MG63 (cell line): Measurements from ENCODE around the gene PPAT. TPM values are rescaled to one million over a fixed set of nuclear protein-coding genes. Genes with fewer than 3 reads are reported as not detected.

Experiments used
- DNase-seq: peaks from one replicate; pipeline ENCODE4 v3.0.0-alpha.2; 2020
- H3K27me3 ChIP-seq: fragments of 250-450 bp; sonication (Bioruptor Pico); 2 replicates; pipeline ENCODE4 v1.5.1; 2020; ENCODE audit warnings: mild to moderate bottlenecking, moderate library complexity
- H3K36me3 ChIP-seq: fragments of 250-450 bp; sonication (Bioruptor Pico); 2 replicates; pipeline ENCODE4 v1.5.1; 2020; ENCODE audit warnings: mild to moderate bottlenecking, moderate library complexity
- H3K4me3 ChIP-seq: fragments of 250-450 bp; sonication (Bioruptor Pico); 2 replicates; pipeline ENCODE4 v1.5.1; 2020; ENCODE audit warnings: mild to moderate bottlenecking, moderate library complexity
- H3K9me3 ChIP-seq: fragments of 250-450 bp; sonication (Bioruptor Pico); 2 replicates; pipeline ENCODE4 v1.5.1; 2020; ENCODE audit warnings: mild to moderate bottlenecking, moderate library complexity
- total RNA-seq: library from RNA; depleted of rRNA; stranded (reverse); fragments of >200 nt; shearing (Covaris generic); gene quantifications from 2 replicates; pipeline ENCODE4 v1.2.3, GENCODE V29; 2014; ENCODE audit warnings: low replicate concordance

PPAT gene
- total RNA-seq, 1 experiment from 2014 or later = 26.5 TPM

- Histone ChIP-seq H3K9me3 (no peaks in the 10 kb centered on the region), H3K4me3 (no peak overlapping the region), H3K36me3 (peaks cover 74% of the 10 kb centered on the region), H3K27me3 (no peaks in the 10 kb centered on the region)
- no peak for DNase-seq
Measured at GRCh38 chr4:56448301-56448700, 12.9 kb upstream of the PPAT start.

GRCh38 chr4:56445699-56446098, 10.3 kb upstream of the PPAT start:
- no peak for DNase-seq
- H3K4me3 ChIP-seq = no peak overlapping the region
- H3K36me3 ChIP-seq = peaks cover 80% of the 10 kb centered on the region
- H3K27me3 ChIP-seq = no peaks in the 10 kb centered on the region
- no peaks in the 10 kb centered on the region for H3K9me3 ChIP-seq

- Histone ChIP-seq H3K4me3 (no peak overlapping the region), H3K9me3 (no peaks in the 10 kb centered on the region), H3K27me3 (no peaks in the 10 kb centered on the region), H3K36me3 (peaks cover 78% of the 10 kb centered on the region)
- no peak for DNase-seq
Measured at GRCh38 chr4:56444719-56445118, 9.3 kb upstream of the PPAT start.

- peaks cover 55% of the 10 kb centered on the region for H3K36me3 ChIP-seq
- DNase-seq = no peak
- H3K4me3 ChIP-seq = no peak overlapping the region
- no peaks in the 10 kb centered on the region for H3K27me3 ChIP-seq
- no peaks in the 10 kb centered on the region for H3K9me3 ChIP-seq
Measured at GRCh38 chr4:56440983-56441382, 5.6 kb upstream of the PPAT start.

- no peaks in the 10 kb centered on the region for H3K9me3 ChIP-seq
- peaks cover 40% of the 10 kb centered on the region for H3K36me3 ChIP-seq
- H3K27me3 ChIP-seq = no peaks in the 10 kb centered on the region
- no peak overlapping the region for H3K4me3 ChIP-seq
- no peak for DNase-seq
Measured at GRCh38 chr4:56438766-56439165, 3.4 kb upstream of the PPAT start.

- no peaks in the 10 kb centered on the region for H3K27me3 ChIP-seq
- peaks cover 5% of the 10 kb centered on the region; the same call in 1 of the 2 replicates for H3K36me3 ChIP-seq
- DNase-seq = peak; percentile 71
Measured at GRCh38 chr4:56434599-56435139, 746 bp downstream of the PPAT start.

GRCh38 chr4:56433280-56433679, 2.1 kb downstream of the PPAT start:
- H3K4me3 ChIP-seq = peak overlapping the region; percentile 90
- no peak for DNase-seq
- H3K36me3 ChIP-seq = peaks cover 2% of the 10 kb centered on the region; the same call in 1 of the 2 replicates
- no peaks in the 10 kb centered on the region for H3K9me3 ChIP-seq
- no peaks in the 10 kb centered on the region for H3K27me3 ChIP-seq

More at GRCh38 chr4:56434599-56435139, 746 bp downstream of the PPAT start:
- H3K4me3 ChIP-seq = peak overlapping the region; percentile 90
- no peaks in the 10 kb centered on the region for H3K9me3 ChIP-seq

GRCh38 chr4:56430203-56430602, 5.2 kb downstream of the PPAT start:
- H3K27me3 ChIP-seq = no peaks in the 10 kb centered on the region
- DNase-seq = no peak
- H3K9me3 ChIP-seq = no peaks in the 10 kb centered on the region

GRCh38 chr4:56427179-56427578, 8.2 kb downstream of the PPAT start:
- H3K36me3 ChIP-seq = no peaks in the 10 kb centered on the region; the same call in 1 of the 2 replicates
- H3K4me3 ChIP-seq = no peak overlapping the region
- no peaks in the 10 kb centered on the region for H3K9me3 ChIP-seq
- no peak for DNase-seq
- H3K27me3 ChIP-seq = no peaks in the 10 kb centered on the region

More at GRCh38 chr4:56430203-56430602, 5.2 kb downstream of the PPAT start:
- H3K36me3 ChIP-seq = no peaks in the 10 kb centered on the region
- H3K4me3 ChIP-seq = no peak overlapping the region

GRCh38 chr4:56426273-56426672, 9.1 kb downstream of the PPAT start:
- Histone ChIP-seq H3K4me3 (no peak overlapping the region), H3K36me3 (no peaks in the 10 kb centered on the region; the same call in 1 of the 2 replicates), H3K27me3 (no peaks in the 10 kb centered on the region), H3K9me3 (no peaks in the 10 kb centered on the region)
- no peak for DNase-seq

- Histone ChIP-seq H3K9me3 (no peaks in the 10 kb centered on the region), H3K36me3 (peaks cover 3% of the 10 kb centered on the region), H3K4me3 (no peak overlapping the region), H3K27me3 (no peaks in the 10 kb centered on the region)
- no peak for DNase-seq
Measured at GRCh38 chr4:56425518-56425917, 9.9 kb downstream of the PPAT start.

GRCh38 chr4:56424697-56425514, 10.5 kb downstream of the PPAT start:
- peaks cover 3% of the 10 kb centered on the region for H3K36me3 ChIP-seq
- no peaks in the 10 kb centered on the region for H3K9me3 ChIP-seq
- H3K4me3 ChIP-seq = no peak overlapping the region
- no peaks in the 10 kb centered on the region for H3K27me3 ChIP-seq
- no peak for DNase-seq

- H3K4me3 ChIP-seq = no peak overlapping the region
- H3K9me3 ChIP-seq = no peaks in the 10 kb centered on the region
- peaks cover 3% of the 10 kb centered on the region for H3K36me3 ChIP-seq
- DNase-seq = no peak
- no peaks in the 10 kb centered on the region for H3K27me3 ChIP-seq
Measured at GRCh38 chr4:56424176-56424575, 11.2 kb downstream of the PPAT start.

- Histone ChIP-seq H3K36me3 (peaks cover 3% of the 10 kb centered on the region; the same call in 1 of the 2 replicates), H3K4me3 (no peak overlapping the region), H3K27me3 (no peaks in the 10 kb centered on the region), H3K9me3 (no peaks in the 10 kb centered on the region)
- no peak for DNase-seq
Measured at GRCh38 chr4:56417396-56417795, 18.0 kb downstream of the PPAT start.

GRCh38 chr4:56416349-56416748, 19.1 kb downstream of the PPAT start:
- Histone ChIP-seq H3K4me3 (no peak overlapping the region), H3K27me3 (no peaks in the 10 kb centered on the region), H3K9me3 (no peaks in the 10 kb centered on the region), H3K36me3 (peaks cover 3% of the 10 kb centered on the region; the same call in 1 of the 2 replicates)
- DNase-seq = no peak

GRCh38 chr4:56414135-56414670, 21.2 kb downstream of the PPAT start:
- DNase-seq = no peak
- no peaks in the 10 kb centered on the region; the same call in 1 of the 2 replicates for H3K36me3 ChIP-seq
- H3K9me3 ChIP-seq = no peaks in the 10 kb centered on the region
- peak overlapping the region; percentile 31 for H3K4me3 ChIP-seq
- no peaks in the 10 kb centered on the region for H3K27me3 ChIP-seq

GRCh38 chr4:56410247-56411062, 25.0 kb downstream of the PPAT start:
- peaks cover 16% of the 10 kb centered on the region for H3K36me3 ChIP-seq
- H3K4me3 ChIP-seq = no peak overlapping the region

More at GRCh38 chr4:56410247-56411062, 25.0 kb downstream of the PPAT start:
- Histone ChIP-seq H3K9me3 (no peaks in the 10 kb centered on the region), H3K27me3 (no peaks in the 10 kb centered on the region)
- DNase-seq = peak; percentile 50
